ENCODE data around the gene ERC2.
A peak's percentile ranks its signal among the peaks of the same experiment; 100 is the strongest.
"Not testable (repeated sequence)": the region's sequence is repeated elsewhere in the genome, so short reads cannot be mapped to it uniquely, and the experiment has no call there.

Gene ERC2

DNA sequence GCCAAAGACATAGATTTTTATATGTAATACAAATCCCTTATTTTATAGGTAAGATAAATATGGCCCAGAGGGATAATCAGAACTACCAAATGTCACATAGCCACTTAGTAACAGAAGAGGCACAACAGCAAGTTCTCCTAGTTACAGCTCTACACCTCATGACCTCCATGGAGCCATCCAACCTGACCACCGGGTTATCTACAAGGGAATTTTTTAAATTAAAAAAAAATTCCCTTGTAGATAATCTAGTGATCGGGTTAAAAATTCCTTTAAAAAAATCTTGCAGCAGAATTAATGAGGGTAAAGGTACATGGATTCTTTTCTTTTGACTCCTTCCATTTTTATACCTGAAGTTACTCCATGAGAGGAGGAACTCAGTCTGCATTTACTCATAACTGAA lies 615.9 kb downstream of the ERC2 start:
- no CpG with 5 or more reads among the region's 2 CpGs for WGBS (ENCODE audit: extremely low coverage, insufficient coverage, insufficient read length)
- H3K4me1 ChIP-seq (ENCODE audit: control insufficient read depth in 1 of 2, insufficient read depth in 2 of 2, low read length in 2 of 2) = peaks cover 0 to 2% of the 10 kb centered on the region in 2 experiments
- H3K36me3 ChIP-seq (ENCODE audit: control insufficient read depth in 1 of 2, insufficient read depth in 2 of 2, low read length in 2 of 2) = no peaks in the 10 kb centered on the region
- no peak overlapping the region for H4K8ac ChIP-seq (ENCODE audit: low read depth, low read length)
- no peak overlapping the region for H2BK5ac ChIP-seq (ENCODE audit: low read depth, low read length, poor library complexity)
- no peak overlapping the region for H3K14ac ChIP-seq (ENCODE audit: low read length)
- no peak overlapping the region for H2AK5ac ChIP-seq (ENCODE audit: low read length)
- no peak overlapping the region for H3K23ac ChIP-seq (ENCODE audit: low read length)
- DNase-seq = peak; percentile 51 to 85
- no peaks in the 10 kb centered on the region for H3K79me2 ChIP-seq (ENCODE audit: control insufficient read depth, insufficient read depth, low read length, poor library complexity)
- H4K91ac ChIP-seq (ENCODE audit: low read depth, low read length) = no peak overlapping the region
- no peaks in the 10 kb centered on the region for H3K9me3 ChIP-seq (ENCODE audit: insufficient read depth, low read depth, low read length)
- no peak overlapping the region for H3K27ac ChIP-seq (ENCODE audit: low read depth, low read length)
- H3K4me3 ChIP-seq (ENCODE audit: low read depth, low read length) = no peak overlapping the region
- no peak overlapping the region for H2AFZ ChIP-seq (ENCODE audit: insufficient read depth, low read length, poor library complexity)
- H3K4ac ChIP-seq (ENCODE audit: low read depth, low read length) = no peak overlapping the region
- no peaks in the 10 kb centered on the region for H3K27me3 ChIP-seq (ENCODE audit: insufficient read depth, low read length)
- H2BK12ac ChIP-seq (ENCODE audit: low read length) = no peak overlapping the region
- no peak overlapping the region for H2BK120ac ChIP-seq (ENCODE audit: insufficient read depth, low read length, poor library complexity)
- H3K18ac ChIP-seq (ENCODE audit: low read length) = no peak overlapping the region
- H4K12ac ChIP-seq (ENCODE audit: low read depth, low read length) = no peak overlapping the region
- H3K9ac ChIP-seq (ENCODE audit: low read length) = no peak overlapping the region
- H3K4me2 ChIP-seq (ENCODE audit: low read length) = no peak overlapping the region
- no peaks in the 10 kb centered on the region for H3K79me1 ChIP-seq (ENCODE audit: low read length)

DNA sequence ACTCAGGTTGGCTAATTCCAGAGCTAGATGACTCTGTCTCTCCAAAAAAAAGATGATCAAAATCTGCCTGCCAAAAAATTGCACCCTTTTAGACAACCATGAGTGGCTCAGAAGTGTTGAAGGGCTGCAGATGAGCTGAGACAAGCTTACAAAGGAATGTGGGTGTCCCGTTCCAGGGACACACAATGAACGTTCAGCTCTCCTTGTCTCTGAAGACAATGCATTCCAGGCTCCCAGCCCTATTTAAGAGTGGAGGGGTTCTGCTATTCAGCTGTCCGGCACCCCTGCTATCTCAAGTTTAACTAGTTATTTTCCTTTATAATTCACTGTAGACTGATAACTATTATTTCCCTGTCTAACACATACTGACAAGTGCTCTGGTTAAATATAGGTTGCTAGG lies 626.1 kb downstream of the ERC2 start:
- Histone ChIP-seq H3K4me2 (ENCODE audit: low read length) (no peak overlapping the region), H4K8ac (ENCODE audit: low read depth, low read length) (no peak overlapping the region), H3K27me3 (ENCODE audit: insufficient read depth, low read length) (no peaks in the 10 kb centered on the region), H2AK5ac (ENCODE audit: low read length) (no peak overlapping the region), H3K27ac (ENCODE audit: low read depth, low read length) (no peak overlapping the region), H4K12ac (ENCODE audit: low read depth, low read length) (no peak overlapping the region), H3K9ac (ENCODE audit: low read length) (no peak overlapping the region), H2AFZ (ENCODE audit: insufficient read depth, low read length, poor library complexity) (no peak overlapping the region), H3K79me1 (ENCODE audit: low read length) (no peaks in the 10 kb centered on the region), H2BK12ac (ENCODE audit: low read length) (no peak overlapping the region), H2BK5ac (ENCODE audit: low read depth, low read length, poor library complexity) (no peak overlapping the region), H3K79me2 (ENCODE audit: control insufficient read depth, insufficient read depth, low read length, poor library complexity) (no peaks in the 10 kb centered on the region), H3K14ac (ENCODE audit: low read length) (no peak overlapping the region), H3K4me1 (ENCODE audit: control insufficient read depth in 1 of 2, insufficient read depth in 2 of 2, low read length in 2 of 2) (no peaks in the 10 kb centered on the region), H3K18ac (ENCODE audit: low read length) (no peak overlapping the region), H3K9me3 (ENCODE audit: insufficient read depth, low read depth, low read length) (no peaks in the 10 kb centered on the region), H3K4me3 (ENCODE audit: low read depth, low read length) (no peak overlapping the region), H3K36me3 (ENCODE audit: control insufficient read depth in 1 of 2, insufficient read depth in 2 of 2, low read length in 2 of 2) (no peaks in the 10 kb centered on the region), H2BK120ac (ENCODE audit: insufficient read depth, low read length, poor library complexity) (no peak overlapping the region), H3K23ac (ENCODE audit: low read length) (no peak overlapping the region), H3K4ac (ENCODE audit: low read depth, low read length) (no peak overlapping the region), H4K91ac (ENCODE audit: low read depth, low read length) (no peak overlapping the region)
- WGBS (ENCODE audit: extremely low coverage, insufficient coverage, insufficient read length) = no CpG with 5 or more reads among the region's 3 CpGs
- DNase-seq = no peak

DNA sequence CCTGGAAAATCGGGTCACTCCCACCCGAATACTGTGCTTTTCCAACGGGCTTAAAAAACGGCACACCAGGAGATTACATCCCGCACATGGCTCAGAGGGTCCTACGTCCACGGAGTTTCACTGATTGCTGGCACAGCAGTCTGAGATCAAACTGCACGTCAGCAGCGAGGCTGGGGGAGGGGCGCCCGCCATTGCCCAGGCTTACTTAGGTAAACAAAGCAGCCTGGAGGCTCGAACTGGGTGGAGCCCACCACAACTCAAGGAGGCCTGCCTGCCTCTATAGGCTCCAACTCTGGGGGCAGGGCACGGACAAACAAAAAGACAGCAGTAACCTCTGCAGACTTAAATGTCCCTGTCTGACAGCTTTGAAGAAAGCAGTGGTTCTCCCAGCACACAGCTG lies 636.4 kb downstream of the ERC2 start:
- not testable (repeated sequence) for H3K79me1 ChIP-seq (ENCODE audit: low read length); H3K4me3 ChIP-seq (ENCODE audit: low read depth, low read length); H3K9ac ChIP-seq (ENCODE audit: low read length); H3K14ac ChIP-seq (ENCODE audit: low read length); H3K27me3 ChIP-seq (ENCODE audit: insufficient read depth, low read length); H2BK5ac ChIP-seq (ENCODE audit: low read depth, low read length, poor library complexity); H3K18ac ChIP-seq (ENCODE audit: low read length); H2BK120ac ChIP-seq (ENCODE audit: insufficient read depth, low read length, poor library complexity); H3K23ac ChIP-seq (ENCODE audit: low read length); H4K12ac ChIP-seq (ENCODE audit: low read depth, low read length); H3K4me1 ChIP-seq (ENCODE audit: control insufficient read depth in 1 of 2, insufficient read depth in 2 of 2, low read length in 2 of 2); H3K9me3 ChIP-seq (ENCODE audit: insufficient read depth, low read depth, low read length); H2AK5ac ChIP-seq (ENCODE audit: low read length); H2AFZ ChIP-seq (ENCODE audit: insufficient read depth, low read length, poor library complexity); DNase-seq; H3K36me3 ChIP-seq (ENCODE audit: control insufficient read depth in 1 of 2, insufficient read depth in 2 of 2, low read length in 2 of 2); H3K27ac ChIP-seq (ENCODE audit: low read depth, low read length); H3K79me2 ChIP-seq (ENCODE audit: control insufficient read depth, insufficient read depth, low read length, poor library complexity); H3K4me2 ChIP-seq (ENCODE audit: low read length); H3K4ac ChIP-seq (ENCODE audit: low read depth, low read length); H4K91ac ChIP-seq (ENCODE audit: low read depth, low read length); H2BK12ac ChIP-seq (ENCODE audit: low read length); H4K8ac ChIP-seq (ENCODE audit: low read depth, low read length)
- no CpG with 5 or more reads among the region's 13 CpGs for WGBS (ENCODE audit: extremely low coverage, insufficient coverage, insufficient read length)

- WGBS (ENCODE audit: extremely low coverage, insufficient coverage, insufficient read length) = no CpG with 5 or more reads among the region's 2 CpGs
- no peak for DNase-seq
Measured at GRCh38 chr3:55828712-55829111, 639.6 kb downstream of the ERC2 start.

More at GRCh38 chr3:55828712-55829111, 639.6 kb downstream of the ERC2 start:
- Histone ChIP-seq H2AFZ (ENCODE audit: insufficient read depth, low read length, poor library complexity) (no peak overlapping the region), H4K91ac (ENCODE audit: low read depth, low read length) (no peak overlapping the region), H2BK5ac (ENCODE audit: low read depth, low read length, poor library complexity) (no peak overlapping the region), H3K9ac (ENCODE audit: low read length) (no peak overlapping the region), H3K18ac (ENCODE audit: low read length) (no peak overlapping the region), H3K36me3 (ENCODE audit: control insufficient read depth in 1 of 2, insufficient read depth in 2 of 2, low read length in 2 of 2) (no peaks in the 10 kb centered on the region), H3K27me3 (ENCODE audit: insufficient read depth, low read length) (no peaks in the 10 kb centered on the region), H4K12ac (ENCODE audit: low read depth, low read length) (no peak overlapping the region), H3K4me3 (ENCODE audit: low read depth, low read length) (no peak overlapping the region), H2BK12ac (ENCODE audit: low read length) (no peak overlapping the region), H3K4me2 (ENCODE audit: low read length) (no peak overlapping the region), H4K8ac (ENCODE audit: low read depth, low read length) (no peak overlapping the region), H3K27ac (ENCODE audit: low read depth, low read length) (no peak overlapping the region), H3K79me2 (ENCODE audit: control insufficient read depth, insufficient read depth, low read length, poor library complexity) (no peaks in the 10 kb centered on the region), H3K14ac (ENCODE audit: low read length) (no peak overlapping the region), H3K4ac (ENCODE audit: low read depth, low read length) (no peak overlapping the region), H2AK5ac (ENCODE audit: low read length) (no peak overlapping the region), H3K23ac (ENCODE audit: low read length) (no peak overlapping the region), H3K9me3 (ENCODE audit: insufficient read depth, low read depth, low read length) (no peaks in the 10 kb centered on the region), H3K79me1 (ENCODE audit: low read length) (peaks cover 2% of the 10 kb centered on the region), H2BK120ac (ENCODE audit: insufficient read depth, low read length, poor library complexity) (peak overlapping the region; percentile 43), H3K4me1 (ENCODE audit: control insufficient read depth in 1 of 2, insufficient read depth in 2 of 2, low read length in 2 of 2) (peaks cover 2 to 4% of the 10 kb centered on the region in 2 experiments)
